ENCODE data around the gene CD300LG. TPM values are rescaled to one million over a fixed set of nuclear protein-coding genes. Genes with fewer than 3 reads are reported as not detected.

Gene CD300LG
- total and polyA plus RNA-seq, 9 donors, result 0.13 to 6.8 (median 2.1) TPM

GRCh38 chr17:43826206-43826605 lies 20.8 kb upstream of the CD300LG start:
- no peaks in the 10 kb centered on the region for H3K36me3 ChIP-seq
- no peak for TF ChIP-seq CTCF (IDR thresholded peaks at IDR 0.05)
- TF ChIP-seq EP300 (IDR thresholded peaks at IDR 0.05), result no peak
- no peak for TF ChIP-seq POLR2A (IDR thresholded peaks at IDR 0.05)
- H3K9me3 ChIP-seq, result no peaks in the 10 kb centered on the region
- no peak for DNase-seq
- no peaks in the 10 kb centered on the region for H3K4me1 ChIP-seq (ENCODE audit: insufficient read depth)
- 92 to 95% (median 94%) methylated on average over 7 of the region's 7 CpGs for WGBS, 3 donors
- intact Hi-C loops (cut with DNase I), result no loop called here
- H3K27ac ChIP-seq, result no peak overlapping the region
- H3K27me3 ChIP-seq, result no peaks in the 10 kb centered on the region
- no peak overlapping the region for H3K4me3 ChIP-seq

- no peak overlapping the region for H3K27ac ChIP-seq
- H3K27me3 ChIP-seq, result no peaks in the 10 kb centered on the region
- no peak for TF ChIP-seq EP300 (IDR thresholded peaks at IDR 0.05)
- no peak for TF ChIP-seq POLR2A (IDR thresholded peaks at IDR 0.05)
- H3K4me3 ChIP-seq, result no peak overlapping the region
- peaks cover 4% of the 10 kb centered on the region for H3K4me1 ChIP-seq (ENCODE audit: insufficient read depth)
- no peaks in the 10 kb centered on the region for H3K9me3 ChIP-seq
- intact Hi-C loops (cut with DNase I), result no loop called here
- 97% methylated on average over 9 of the region's 9 CpGs for WGBS, 3 donors
- no peak for DNase-seq
- no peaks in the 10 kb centered on the region for H3K36me3 ChIP-seq
These were observed 19.4 kb upstream of the CD300LG start for GRCh38 chr17:43827596-43827995.

GRCh38 chr17:43829738-43830137 lies 17.2 kb upstream of the CD300LG start:
- 92 to 93% (median 93%) methylated on average over 12 to 14 of the region's 14 CpGs for WGBS, 3 donors
- Histone ChIP-seq H3K4me3 (no peak overlapping the region), H3K4me1 (ENCODE audit: insufficient read depth) (peaks cover 7% of the 10 kb centered on the region), H3K36me3 (no peaks in the 10 kb centered on the region), H3K27ac (no peak overlapping the region), H3K27me3 (no peaks in the 10 kb centered on the region), H3K9me3 (no peaks in the 10 kb centered on the region)
- no peak for TF ChIP-seq EP300 (IDR thresholded peaks at IDR 0.05)
- TF ChIP-seq CTCF (IDR thresholded peaks at IDR 0.05), result no peak
- no peak for TF ChIP-seq POLR2A (IDR thresholded peaks at IDR 0.05)
- intact Hi-C loops (cut with DNase I), result no loop called here
- DNase-seq, result no peak

- no peak for DNase-seq
- peaks cover 7% of the 10 kb centered on the region for H3K4me1 ChIP-seq (ENCODE audit: insufficient read depth)
- no peaks in the 10 kb centered on the region for H3K27me3 ChIP-seq
- intact Hi-C loops (cut with DNase I), result no loop called here
- no peak overlapping the region for H3K4me3 ChIP-seq
- H3K27ac ChIP-seq, result no peak overlapping the region
- no peaks in the 10 kb centered on the region for H3K36me3 ChIP-seq
- H3K9me3 ChIP-seq, result no peaks in the 10 kb centered on the region
- TF ChIP-seq CTCF (IDR thresholded peaks at IDR 0.05) (no peak), POLR2A (IDR thresholded peaks at IDR 0.05) (no peak), EP300 (IDR thresholded peaks at IDR 0.05) (no peak)
- 92 to 100% (median 96%) methylated on average over 7 of the region's 7 CpGs for WGBS, 3 donors
These were observed 16.4 kb upstream of the CD300LG start for GRCh38 chr17:43830510-43831140.

GRCh38 chr17:43831633-43832032 lies 15.3 kb upstream of the CD300LG start:
- WGBS, 3 donors, result 86 to 95% (median 90%) methylated on average over 8 of the region's 8 CpGs
- DNase-seq, result no peak
- Histone ChIP-seq H3K27ac (no peak overlapping the region), H3K4me3 (no peak overlapping the region), H3K36me3 (no peaks in the 10 kb centered on the region), H3K27me3 (no peaks in the 10 kb centered on the region), H3K9me3 (no peaks in the 10 kb centered on the region), H3K4me1 (ENCODE audit: insufficient read depth) (peaks cover 7% of the 10 kb centered on the region)
- intact Hi-C loops (cut with DNase I), result no loop called here
- no peak for TF ChIP-seq EP300 (IDR thresholded peaks at IDR 0.05)
- TF ChIP-seq POLR2A (IDR thresholded peaks at IDR 0.05), result no peak

All from ovary (tissue), 9 donors.